DMS53 (cell line): Measurements from ENCODE around the gene AMZ2.
"Not testable (repeated sequence)": the region's sequence is repeated elsewhere in the genome, so short reads cannot be mapped to it uniquely, and the experiment has no call there.

Source experiments
- DNase-seq: peaks from one replicate; lab custom pipeline; 2025; lab: John Stamatoyannopoulos, UW

AMZ2 gene

DNA sequence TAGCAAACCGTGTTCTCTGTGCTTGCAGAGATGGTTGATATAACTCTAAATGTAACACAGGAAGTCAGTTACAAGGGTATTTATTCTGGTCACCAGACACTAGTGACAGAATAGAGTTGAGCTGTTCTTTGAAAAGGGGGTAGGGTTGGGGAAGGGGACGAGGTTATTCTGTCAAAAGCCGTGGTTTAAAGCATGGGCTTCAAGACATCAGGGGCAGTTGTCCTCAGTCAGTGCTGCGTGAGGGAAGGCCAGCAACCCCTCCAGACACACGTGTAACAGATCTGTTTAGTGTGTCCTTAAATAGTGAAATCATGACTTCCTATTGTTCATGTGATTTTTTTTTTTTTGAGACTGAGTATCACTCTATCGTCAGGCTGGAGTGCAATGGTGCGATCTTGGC, 5.6 kb downstream of the AMZ2 start:
- not testable (repeated sequence) for DNase-seq

- DNase-seq = no peak
These were observed 7.3 kb downstream of the AMZ2 start for GRCh38 chr17:68255151-68255550.

DNA sequence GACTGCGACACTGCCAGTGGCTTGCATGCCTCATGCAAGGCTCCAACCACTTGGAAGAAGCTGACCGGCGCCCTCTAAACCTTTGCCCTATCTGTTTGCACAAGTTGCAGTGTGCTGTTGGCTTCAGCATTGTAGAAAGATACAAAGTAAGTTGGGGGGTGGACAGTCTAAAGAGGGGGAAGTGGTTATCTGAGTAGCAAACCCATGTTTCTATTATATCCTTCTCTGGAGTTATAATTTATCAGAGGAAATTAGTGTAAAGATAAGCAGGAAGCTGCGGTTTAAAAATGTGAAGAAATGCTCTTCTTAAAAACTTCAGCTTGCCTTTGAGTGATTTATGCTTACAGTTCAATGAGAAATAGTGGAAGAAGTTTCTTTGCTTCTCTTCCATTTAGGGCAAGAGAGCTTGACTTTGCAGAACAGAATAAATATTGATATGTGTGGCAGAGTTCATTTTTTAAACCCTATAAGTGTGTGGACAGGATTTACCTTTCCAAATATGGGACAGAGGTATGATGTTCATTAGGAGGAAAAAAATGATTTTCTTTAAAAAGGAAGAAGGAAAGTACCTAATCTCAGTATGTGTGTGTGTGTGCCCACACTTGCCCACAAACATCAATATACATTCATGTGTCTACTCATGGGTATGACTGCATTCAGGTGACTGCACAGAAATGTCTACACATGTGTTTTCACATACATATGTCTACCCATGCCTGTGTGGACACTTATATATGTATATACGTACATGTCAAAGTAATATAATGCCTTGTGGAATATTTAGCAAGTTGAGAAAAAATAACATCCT, 8.1 kb downstream of the AMZ2 start:
- DNase-seq = no peak

GRCh38 chr17:68256701-68257100, 8.9 kb downstream of the AMZ2 start:
- DNase-seq = not testable (repeated sequence)

DNA sequence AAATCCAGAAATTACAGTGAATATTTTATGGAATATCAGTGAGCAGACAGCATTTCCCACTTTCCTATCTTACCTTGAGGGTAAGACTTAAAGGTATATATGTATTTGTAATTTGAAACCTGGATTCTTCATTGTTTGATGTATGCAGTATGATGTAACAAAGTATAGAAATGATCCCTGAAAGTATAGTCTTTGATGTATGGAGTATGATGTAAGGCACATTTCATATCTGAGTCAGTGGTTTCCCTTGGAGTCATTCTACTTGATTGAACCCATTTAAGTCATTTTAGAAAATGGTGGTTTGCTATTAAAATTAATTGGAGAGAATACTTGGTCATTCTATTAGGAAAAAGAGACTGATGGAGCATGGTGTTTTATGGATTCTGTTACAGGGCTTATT, 10.1 kb downstream of the AMZ2 start:
- peak; percentile 28 for DNase-seq

DNA sequence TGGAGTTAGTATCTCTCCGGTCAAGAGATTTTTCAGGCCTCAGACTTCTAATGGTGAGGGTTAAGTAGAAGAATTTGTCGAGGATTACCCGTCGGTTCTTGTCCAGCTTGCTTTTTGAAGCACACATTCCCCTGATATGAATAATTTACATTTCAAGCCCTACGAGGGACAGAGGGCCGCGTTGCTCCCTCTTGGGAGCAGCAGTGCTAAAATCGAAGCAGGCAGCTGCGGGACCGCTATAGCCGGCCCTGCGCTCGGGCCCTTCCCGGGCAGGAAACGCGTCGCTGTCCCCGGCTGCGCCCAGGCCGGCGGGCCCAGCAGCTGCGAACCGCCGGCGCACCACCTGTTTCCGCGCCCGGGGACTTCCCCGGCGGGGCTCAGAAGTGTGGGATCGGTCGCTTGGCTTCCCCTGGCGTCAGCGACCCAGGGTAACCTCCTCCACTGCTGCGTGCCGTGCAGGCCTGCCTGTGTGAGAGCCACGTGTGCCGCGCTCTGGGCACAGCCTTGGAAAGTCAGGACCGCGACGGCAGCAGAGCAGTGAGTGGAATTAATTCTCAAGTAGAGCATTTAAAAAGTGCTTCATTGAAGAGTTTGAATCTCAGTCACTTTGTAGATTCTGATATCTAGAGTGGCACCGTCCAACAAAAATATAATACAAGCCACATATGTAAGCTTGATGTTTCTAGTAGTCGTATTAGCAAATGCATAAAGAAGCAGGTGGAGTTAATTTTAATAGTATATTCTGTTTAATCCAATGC, 11.2 kb downstream of the AMZ2 start:
- peak; percentile 85 for DNase-seq

DNA sequence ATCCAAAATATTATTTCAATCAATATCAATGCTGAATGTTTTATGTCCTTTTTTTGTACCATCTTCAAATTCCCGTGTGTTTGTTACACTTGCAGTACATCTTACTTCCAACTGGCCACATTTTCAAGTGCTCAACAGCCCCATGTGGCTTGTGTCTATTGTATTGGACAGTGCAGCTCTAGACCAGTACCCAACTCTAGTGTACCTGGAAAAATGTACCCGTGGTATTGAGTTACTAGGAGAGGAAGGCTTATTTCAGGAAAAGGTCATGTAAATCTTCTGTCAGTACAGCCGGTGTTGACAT, 11.8 kb downstream of the AMZ2 start:
- DNase-seq = peak; percentile 40

DNA sequence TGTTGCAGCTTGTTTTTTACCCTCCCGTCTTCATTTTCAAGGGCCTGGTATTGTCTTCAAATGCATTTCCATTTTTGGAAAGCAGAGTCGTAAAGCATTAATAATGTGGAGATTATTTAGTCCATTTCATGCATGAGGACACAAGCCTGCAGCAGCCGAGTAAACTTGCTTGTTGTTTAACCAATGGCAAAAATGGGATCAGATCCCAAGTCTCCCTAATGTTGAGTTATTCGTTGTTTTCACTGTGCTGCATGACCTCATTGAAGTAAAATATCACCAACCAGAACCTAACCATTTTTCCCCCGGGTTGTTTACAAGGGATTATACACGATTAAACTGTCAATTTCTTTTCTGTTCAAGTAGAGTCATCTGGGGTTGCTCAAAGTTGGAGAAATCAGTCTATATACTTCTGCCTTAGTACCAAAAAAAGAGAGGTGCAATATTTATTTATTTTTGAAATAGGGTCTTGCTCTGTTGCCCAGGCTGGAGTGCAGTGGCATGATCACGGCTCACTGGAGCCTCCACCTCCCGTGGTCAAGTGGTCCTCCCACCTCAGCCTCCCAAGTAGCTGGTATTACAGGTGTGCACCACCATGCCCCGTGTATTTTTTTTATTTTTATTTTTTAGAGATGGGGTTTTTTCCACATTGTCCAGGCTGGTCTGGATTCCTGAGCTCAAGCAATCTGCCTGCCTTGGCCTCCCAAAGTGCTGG, 12.4 kb downstream of the AMZ2 start:
- DNase-seq = no peak

DNA sequence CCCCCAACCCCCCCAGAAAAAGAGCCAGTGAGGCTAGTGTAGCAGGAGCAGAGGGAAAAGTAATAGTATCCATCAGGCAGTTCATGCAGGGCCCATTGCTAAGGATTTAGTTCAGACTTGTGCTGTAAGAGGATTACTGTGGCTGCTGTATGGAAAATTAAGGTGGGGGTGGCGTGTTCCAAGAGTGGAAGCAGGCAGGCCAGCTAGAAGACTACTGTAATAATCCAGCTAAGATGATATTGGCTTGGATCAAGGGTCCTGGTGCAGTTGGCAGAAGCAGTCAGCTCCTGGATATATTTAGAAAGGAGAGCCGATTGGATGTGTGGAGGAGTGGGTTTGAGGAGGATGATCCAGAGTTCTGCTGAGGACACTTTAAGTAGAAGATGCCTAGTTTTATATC, 14.6 kb downstream of the AMZ2 start:
- DNase-seq = not testable (repeated sequence)

DNA sequence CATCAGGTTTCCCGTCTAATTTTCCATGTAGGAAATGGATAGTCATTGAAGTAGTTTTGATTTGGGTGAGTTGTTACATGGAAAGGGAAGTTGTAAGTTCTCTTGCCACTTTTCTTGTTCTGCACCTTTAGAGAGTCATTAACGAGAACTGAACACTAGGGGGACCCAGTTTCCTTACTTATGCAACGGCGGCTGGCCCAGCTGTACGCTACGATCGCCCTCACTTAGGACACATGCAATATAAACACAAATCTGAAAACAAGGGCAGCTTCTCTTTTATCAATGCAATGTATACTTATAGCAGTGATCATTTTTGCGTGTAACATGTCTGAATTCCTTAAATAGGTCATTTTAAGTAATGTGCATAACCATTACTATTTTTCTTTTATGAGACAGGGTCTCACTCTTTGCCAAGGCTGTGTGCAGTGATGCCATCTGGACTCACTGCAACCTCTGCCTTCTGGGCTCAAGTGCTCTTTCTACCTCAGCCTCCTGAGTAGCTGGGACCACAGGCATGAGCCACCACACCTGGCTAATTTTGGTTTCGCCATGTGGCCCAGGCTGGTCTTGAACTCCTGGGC, 15.3 kb downstream of the AMZ2 start:
- DNase-seq = peak; percentile 66

GRCh38 chr17:68265833-68266232, 18.0 kb downstream of the AMZ2 start:
- not testable (repeated sequence) for DNase-seq

GRCh38 chr17:68273722-68274121, 25.9 kb downstream of the AMZ2 start:
- no peak for DNase-seq

GRCh38 chr17:68276339-68276738, 28.5 kb downstream of the AMZ2 start:
- DNase-seq = not testable (repeated sequence)

- DNase-seq = peak; percentile 15
These were observed 30.0 kb downstream of the AMZ2 start for GRCh38 chr17:68277807-68278206.

- not testable (repeated sequence) for DNase-seq
These were observed 34.1 kb downstream of the AMZ2 start for GRCh38 chr17:68281965-68282364.

GRCh38 chr17:68288375-68288774, 40.5 kb downstream of the AMZ2 start:
- DNase-seq = no peak

GRCh38 chr17:68288804-68289203, 41.0 kb downstream of the AMZ2 start:
- DNase-seq = peak; percentile 27

GRCh38 chr17:68289473-68289872, 41.6 kb downstream of the AMZ2 start:
- DNase-seq = no peak

DNA sequence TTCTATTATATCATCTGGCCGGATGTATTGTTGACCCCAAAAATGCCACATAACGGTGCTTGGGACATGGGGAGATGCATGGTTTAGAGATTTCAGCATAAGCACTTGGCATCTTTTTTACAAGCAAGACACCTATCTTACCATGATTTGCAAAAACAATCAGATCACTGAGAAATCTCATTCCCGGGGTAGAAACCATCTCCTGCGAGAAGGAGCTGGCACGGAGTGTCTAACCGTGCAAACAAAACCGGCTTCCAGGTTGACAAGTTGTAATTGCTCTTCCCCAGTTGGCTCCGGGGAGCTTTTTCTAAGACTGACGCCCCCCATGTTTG, 42.1 kb downstream of the AMZ2 start:
- DNase-seq = peak; percentile 50

DNA sequence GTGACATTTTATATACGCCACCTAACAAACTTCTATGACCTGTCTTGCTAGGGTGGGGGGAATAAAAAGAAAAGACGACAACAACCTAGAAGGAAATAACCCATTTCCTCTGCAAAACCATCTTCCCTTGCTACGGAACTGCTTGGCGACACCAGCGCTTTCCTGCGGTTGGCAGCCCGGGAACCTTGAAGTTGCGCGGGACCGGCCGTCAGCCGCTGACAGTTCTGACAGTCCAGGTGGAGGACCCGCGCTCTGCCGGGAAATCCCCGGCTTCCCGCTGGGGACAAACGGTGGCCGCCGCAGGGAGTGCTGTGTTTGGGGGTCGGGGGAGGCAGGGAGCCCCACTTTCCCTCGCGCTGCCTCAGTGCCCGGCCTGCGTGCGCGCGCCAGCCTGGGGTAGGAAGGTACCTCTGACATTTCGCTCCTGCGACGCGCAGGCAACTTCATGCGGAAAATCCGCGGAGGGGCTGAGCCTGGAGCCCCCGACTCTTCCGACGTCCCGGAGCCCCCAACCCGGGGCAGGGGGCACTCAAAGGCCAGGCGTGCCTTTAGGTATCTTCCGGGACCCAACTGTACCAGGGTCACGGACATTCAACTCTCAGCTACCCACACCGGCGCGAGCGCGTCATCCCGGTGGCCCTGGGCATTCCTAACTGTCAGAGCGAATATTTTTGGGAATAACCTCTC, 42.6 kb downstream of the AMZ2 start:
- DNase-seq = peak; percentile 71

DNA sequence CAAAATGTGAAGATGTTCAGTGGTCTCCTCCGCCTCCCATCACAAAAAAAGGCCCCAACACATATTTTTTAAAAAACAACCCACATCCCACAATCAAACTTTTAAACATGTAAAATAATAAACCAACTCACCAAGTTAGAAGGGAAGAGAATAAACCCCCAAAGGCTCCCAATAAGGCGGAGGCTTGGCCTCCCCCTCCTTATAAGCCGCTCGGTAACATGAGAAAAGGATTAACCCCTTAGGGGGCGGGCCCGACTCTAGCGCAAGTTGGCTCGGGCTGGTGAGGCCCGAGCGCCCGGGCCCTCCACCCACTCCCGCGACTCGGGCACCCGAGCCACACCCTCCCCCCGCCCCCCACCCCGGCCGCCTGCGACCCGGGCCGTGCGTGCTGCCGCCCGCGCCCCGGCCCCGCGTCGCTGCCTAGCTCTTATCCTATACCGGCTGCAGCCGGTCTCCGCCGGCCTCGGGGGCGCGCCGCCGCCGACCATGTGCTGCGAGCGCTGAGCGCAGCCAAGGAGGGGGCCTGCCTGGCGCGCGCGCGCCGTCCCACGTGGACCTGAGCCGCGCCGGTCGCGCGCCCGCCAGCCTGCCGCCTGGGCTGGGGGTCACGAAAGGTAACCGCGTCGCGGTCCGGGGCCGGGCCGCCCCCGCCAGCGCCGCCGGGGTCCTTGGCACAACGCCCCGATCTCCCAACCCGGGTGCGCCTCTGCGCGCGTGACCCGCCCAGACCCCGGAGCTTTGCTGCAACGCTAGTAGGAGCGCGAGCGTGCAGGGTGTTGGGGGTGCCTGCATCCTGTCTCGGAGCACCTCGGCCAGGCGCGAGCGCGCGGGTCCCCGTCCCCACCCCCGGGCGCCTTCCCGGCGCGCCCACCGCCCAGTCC, 43.4 kb downstream of the AMZ2 start, which contains the start of the genes ARSG and SLC16A6:
Gene ARSG, plus strand, starts transcription at position 541 of the 881 bp plus-strand sequence. CDS start 15,999 bp downstream, outside the sequence.
Gene SLC16A6, minus strand, starts transcription at position 173 of the 881 bp plus-strand sequence. CDS start 12,807 bp downstream, outside the sequence.
- peak; percentile 89 for DNase-seq
